Jurkat, Clone E6-1 (cell line): ENCODE measurements around the gene ADM.
A peak's percentile ranks its signal among the peaks of the same experiment; 100 is the strongest.

Experiments
- DNase-seq: peaks from one replicate; pipeline ENCODE4 v3.0.0-alpha.2; 2011; ENCODE audit warnings: low read depth, low spot score
- H3K4me3 ChIP-seq: 2 replicates; pipeline ENCODE4 v1.5.1; 2011; ENCODE audit warnings: mild to moderate bottlenecking, low read length, control low read depth, moderate library complexity

Gene ADM

DNA sequence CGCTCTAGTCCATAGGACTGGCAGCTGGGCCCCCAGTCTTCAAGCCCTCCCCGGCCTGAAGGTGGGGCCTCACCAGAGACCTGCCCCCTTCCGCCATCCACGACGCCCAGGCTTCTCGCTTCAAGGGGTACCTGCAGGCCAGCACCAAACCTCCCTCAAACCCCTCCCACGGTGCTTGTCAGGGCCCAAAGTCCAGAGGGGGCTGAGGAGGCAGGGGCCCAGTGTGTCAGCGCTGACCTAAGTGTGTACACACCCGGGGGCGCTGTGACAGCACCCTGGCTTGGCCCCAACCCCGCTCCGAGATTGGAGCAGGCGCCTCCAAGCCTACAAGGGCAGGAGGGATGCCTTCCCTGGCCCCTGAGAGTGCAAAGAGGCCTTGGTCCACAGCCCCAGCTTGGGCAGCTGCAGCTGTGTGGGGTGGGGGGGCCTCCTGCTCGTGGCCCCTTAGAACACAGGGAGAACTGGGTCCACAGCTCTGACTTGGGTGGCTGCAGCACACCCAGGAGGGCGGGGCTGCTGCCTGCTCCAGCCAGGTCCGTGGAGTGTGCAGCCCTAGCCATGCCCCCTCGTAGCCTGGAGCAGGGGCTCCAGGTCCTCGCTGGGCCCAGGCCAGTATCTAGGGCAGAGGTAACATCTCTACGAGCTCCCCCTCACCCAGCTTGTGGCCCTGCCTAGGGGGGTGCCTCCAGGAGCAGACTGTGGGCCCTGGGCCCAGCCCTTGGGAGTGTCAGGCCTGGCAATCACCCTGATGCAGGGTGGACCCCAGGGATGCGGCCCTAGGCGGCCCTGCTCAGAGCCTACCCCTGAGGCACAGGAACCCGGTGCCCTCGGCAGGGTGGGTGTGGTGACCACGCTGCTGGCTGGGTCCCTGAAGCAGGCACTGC is 15.8 kb upstream of the ADM start:
- H3K4me3 ChIP-seq, result no peak overlapping the region
- DNase-seq, result no peak

DNA sequence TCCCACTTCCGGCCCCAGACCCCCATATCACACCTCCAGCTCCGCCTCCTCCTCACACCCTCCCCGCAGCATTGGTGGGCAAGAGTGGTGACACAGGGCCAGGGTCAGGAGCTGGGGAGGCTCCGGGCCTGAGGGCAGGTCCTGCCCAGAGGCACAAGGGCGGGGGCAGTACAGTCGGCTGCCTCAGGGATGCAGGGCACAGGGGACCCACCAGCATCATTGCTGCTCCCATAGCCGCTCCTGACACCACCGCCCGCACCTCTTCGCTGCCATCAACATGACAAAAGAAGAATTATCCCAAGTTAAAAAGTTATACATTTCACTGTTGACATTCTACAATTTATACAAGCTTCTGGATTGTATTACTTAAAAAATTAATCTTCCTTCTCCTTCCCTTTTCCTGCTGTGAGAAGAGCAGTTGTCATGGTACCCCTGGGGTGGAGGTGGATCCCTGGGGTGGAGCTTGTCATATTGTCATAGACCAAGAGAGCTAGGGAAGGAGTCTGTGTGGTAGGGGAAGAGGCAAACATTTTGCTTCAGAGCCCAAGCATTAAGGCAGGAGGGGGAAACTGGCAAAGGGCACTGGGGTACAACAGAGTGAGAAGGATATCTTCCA is 15.0 kb upstream of the ADM start:
- H3K4me3 ChIP-seq, result no peak overlapping the region
- DNase-seq, result no peak

DNA sequence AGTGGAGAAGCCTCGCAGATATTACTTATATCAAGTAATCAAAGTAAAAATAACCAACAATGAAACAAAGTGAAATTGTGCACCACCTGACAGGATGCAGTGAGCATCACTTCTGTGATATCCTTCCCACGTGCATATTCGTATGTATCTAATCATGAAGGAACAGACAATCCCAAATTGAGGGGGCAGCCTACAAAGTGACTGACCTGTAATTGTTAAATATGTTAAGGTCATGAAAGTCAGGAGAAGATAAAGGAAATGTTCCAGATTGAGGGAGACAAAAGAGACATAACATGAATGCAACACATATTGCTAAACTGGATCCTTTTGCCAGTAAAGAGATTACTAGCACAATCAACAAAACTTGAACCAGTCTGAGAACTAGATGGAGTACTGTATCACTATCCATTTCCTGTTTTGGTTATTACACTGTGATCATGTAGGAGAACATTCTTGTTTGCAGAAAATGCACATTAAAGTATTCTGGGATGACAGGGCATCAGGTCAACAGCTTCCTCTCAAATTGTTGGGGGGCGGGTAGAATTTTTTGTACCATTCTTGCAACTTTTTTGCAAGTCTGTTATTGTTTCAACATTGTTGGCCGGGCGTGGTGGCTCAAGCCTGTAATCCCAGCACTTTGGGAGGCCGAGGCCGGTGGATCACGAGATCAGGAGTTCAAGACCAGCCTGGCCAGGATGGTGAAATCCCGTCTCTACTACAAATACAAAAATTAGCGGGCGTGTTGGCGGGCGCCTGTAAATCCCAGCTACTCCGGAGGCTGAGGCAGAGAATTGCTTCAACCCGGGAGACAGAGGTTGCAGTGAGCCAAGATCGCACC is 12.9 kb upstream of the ADM start:
- DNase-seq, result no peak
- no peak overlapping the region for H3K4me3 ChIP-seq

DNA sequence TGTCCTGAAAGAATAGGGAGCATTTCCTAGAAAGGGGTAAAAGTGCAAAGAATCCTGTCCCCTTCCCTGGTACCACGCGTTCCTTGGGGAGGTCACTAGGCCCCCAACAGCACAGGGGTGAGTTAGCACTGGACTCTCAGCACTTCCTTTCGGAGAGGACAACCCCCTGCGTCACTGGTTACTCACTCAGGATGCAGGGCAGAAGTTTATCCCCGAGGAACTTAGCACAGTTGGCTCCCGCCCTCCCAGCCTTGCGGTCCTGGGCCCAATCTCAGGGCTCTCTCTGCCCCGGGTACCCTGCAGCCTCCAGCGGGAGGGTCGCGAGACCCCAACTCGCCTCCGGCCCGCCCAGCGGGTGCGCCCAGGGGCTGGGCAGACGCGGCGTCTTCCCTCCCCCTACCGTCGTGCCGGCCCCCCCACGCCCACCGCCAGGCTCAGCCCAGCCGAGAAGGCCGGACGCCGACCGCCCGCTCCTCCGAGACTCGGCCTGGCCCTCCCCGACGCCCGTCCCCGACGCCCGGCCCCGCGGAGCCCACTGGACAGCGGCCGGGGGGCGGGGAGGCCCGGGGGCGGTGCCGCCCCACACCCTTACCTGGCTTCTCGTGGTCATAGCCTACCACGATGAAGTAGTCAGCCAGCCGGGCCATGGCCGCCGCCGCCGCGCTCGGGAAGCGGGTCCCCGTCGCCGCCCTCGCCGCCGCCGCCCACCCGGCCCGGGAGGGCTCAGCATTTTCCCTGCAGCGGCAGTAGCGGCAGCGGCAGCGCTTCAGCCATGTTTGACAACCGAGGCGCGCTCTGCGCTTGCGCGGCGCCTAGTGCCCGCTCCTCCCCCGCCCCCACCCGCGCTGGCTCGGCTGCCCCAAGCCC is 11.2 kb upstream of the ADM start, which contains the start of gene SBF2:
SBF2 (minus strand) TSS at position 797 of the 867 bp plus-strand sequence; CDS start at position 647, 150 bp downstream.
- DNase-seq, result no peak
- H3K4me3 ChIP-seq, result peak within 1 kb of the TSS; percentile 62

DNA sequence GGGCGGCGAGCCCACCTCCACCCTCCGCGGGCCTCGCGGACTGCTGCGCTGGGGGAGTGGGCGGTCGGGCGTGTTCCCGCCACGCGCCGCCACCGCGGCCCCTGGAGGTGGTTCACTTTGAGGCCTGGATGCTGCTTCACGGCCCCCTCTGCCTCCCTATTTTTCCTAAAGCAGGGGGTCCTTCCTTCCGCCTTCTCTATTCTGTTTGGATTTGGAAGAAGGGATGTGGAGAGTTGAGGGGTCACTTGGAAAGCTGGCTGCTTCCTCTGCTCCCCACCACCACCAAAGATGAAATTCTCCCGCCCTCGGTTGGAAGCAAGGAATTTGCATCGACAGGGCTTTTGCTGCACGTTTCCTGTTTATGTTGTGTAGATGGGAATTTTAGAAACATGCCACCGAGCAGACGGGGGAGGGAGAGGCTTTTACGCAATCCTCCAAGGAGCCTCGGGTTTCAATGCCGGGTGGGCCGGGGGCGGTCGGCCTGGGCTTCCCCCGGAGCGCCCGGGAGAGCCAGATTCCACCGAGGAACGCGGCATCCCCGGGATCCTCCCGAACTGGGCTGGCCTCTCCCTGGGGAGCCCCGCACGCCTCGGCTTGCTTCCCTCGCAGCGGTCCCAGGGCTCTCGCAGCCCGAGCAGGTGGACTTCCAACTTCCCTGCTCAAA is 10.5 kb upstream of the ADM start:
- peak overlapping the region; percentile 62 for H3K4me3 ChIP-seq
- DNase-seq, result no peak

DNA sequence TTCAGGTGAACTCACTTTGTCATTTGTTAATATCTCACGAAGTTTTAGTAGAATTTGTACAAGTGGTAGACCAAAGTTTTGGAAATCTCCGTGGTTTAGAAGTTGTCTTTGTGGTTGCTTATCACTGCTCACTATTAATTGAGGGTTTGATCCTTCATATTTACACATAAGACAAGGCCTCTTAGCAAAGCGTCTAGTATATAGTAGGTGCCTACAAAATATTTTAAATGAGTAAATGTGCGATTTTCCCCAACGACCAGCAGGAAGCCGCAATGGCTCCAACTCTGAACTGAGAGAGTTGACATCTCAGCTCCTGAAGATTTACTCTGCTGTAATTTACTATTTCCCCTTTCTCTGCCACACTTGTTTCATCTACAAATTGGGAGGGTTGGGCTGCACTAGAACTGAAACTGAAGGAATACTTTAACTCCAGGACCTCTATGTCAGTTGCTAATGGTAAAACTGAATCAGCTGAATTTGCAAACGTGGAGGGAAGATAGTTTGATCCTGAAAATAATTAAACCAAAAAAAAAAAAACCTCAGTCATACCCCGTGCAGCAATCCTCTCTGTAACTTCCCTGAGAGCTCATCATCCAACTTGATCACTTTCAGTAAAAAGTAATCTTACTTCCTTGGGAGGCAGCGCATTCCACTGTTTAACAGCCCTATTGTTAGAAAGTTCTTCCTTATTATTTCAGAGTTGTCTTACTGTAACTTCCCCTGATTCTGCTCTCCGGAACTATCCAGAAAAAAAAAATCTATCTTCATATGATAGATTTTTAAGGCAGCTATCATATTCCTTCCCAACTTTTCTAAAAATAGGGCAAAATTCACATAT is 9.6 kb upstream of the ADM start:
- DNase-seq, result no peak
- no peak overlapping the region for H3K4me3 ChIP-seq

DNA sequence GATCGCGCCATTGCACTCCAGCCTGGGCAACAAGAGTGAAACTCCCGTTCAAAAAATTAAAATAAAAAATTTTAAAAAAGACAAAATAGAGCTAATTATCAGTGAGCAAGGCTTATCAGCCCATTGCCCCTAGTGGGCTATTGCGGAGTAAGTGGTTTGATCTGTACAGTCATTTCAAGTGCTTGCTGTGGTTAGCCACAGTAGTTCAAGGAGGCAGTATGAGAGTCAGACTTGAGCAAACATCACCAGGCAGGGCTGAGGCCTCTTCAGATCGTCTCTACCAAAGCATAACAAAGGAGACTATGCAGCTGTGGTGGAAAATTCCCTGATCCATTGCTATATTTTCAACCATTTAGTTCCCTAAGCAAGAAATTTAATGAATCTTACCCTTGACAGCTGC is 6.5 kb upstream of the ADM start:
- H3K4me3 ChIP-seq, result no peak overlapping the region
- peak; percentile 88 for DNase-seq

DNA sequence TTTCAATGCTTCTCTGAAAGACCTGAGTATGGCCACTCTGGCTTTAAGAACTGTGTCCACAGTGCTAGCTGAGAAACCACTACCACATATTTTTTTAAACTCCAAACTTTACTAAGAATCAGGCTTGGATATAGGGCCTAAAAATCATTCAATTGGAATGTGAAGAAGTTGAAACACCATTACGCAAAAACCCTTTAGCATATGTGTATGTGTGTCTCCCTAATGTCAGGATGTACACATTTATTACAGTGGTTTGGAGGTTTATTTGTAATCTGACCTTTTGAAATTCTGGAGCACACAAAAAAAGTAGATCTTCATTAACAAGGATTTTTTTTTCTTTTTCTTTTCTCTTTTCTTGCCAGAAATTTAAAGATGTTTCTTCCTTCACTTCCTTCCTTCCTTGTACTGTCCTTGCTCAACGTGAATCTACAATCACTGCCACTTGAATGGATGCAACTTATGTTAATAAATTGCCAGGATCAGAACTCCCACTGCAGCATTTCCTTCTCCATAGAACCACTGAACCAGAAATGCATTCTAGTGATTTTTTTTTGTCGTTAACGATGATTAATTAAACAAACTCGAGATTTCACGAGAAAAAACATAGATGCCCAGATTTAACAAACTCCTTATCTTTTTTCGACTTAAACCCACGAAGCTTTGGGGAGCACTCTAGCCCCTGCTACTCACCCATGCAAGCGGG is 3.1 kb upstream of the ADM start:
- no peak for DNase-seq
- H3K4me3 ChIP-seq, result no peak overlapping the region

DNA sequence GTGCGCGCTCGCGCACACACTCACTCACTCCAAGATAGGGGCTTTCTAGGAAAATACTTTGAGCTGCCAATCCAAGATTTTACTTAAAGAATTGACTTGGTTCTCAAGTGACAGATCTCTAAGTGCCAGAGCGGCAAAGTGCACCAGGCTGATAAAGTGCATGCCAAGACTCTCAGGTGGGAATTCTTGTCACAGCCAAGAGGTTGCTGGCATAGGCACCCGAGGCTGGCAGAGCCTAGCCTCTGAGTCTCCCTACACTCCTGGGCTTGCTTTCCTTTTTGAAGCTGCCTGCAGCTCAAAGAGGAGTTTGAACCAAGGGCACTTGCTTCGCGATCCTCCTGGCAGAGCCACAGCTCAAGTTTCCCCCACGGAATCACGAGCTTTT is 2.5 kb upstream of the ADM start:
- H3K4me3 ChIP-seq, result peak overlapping the region; percentile 68
- DNase-seq, result no peak

DNA sequence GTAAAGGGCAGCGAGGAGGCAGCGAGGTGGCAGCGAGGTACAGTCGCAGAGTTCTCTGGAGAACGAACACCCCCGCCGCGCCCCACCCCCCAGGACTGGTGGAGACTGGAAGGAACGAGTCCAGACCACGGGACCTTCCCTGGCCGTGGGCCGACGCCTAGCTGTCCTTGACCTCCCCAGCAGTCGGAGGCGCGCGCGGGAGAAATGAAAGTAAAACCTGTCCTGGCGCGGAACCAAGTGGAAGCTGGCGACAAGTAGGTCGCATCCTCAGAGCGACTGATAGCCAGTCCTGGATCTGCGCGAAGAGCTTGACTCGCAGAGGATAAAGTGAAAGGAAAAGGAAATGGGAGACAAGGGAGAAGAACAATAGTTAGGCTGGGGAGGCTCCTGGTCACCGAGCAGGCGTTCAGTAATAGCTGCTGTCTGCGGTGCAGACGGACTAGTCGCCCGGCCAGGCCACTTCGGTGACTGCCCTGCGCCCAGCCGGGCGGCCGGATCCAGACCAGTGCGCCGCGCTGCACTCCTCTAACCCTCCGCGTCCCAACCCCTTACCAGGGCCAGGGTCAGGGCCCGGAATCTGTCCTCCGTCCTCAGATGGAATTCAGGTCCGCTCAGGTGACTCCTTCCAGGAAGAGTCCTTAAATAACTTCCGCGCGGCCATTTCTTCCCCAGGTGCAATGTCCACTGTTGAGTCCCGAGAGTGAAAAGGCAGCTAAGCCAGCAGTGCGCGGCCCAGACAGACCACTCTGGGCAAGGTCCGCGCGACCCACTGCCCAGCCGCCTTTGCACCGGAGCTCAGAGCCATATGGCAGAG is 1.9 kb upstream of the ADM start:
- DNase-seq, result no peak
- peak overlapping the region; percentile 68 for H3K4me3 ChIP-seq

DNA sequence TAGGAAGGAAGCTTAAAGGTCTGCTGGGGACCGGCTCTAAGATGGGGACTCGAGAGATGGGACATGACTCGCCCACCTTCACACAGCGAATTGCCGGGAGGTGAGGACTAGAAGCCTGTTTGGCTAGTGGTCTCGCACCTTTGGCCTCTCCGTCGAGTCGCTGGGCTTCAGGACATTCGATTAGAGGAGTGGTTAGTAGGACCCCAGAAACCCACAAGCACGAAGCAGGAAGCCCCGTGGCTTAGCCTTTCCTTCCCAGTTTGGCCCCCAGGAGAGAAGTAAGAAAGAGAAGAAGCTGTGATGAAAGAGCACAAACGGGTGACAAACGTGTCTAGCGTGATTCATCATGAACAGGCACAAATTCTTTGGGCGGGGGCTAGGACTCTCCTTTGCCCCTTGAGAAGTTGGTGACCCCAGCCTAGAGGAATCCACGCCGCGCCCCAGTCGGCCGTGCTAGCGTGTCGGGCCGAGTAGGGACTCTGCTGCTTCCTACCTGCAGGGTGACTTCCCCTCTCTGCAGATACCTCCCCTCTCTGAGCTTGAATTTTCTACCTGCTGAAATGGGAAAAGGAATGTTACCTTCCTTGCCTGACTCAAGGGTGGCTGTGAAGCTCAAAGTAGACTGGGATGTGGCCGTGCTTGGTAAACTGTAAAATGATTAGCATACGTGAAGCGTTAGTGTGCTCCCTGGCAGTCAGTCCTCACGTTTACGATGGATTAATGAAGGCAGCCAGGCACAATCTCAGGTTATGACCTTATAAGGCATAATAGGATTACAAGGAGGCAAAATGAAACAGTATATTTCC is 1.1 kb upstream of the ADM start:
- H3K4me3 ChIP-seq, result peak overlapping the region; percentile 68
- DNase-seq, result no peak

DNA sequence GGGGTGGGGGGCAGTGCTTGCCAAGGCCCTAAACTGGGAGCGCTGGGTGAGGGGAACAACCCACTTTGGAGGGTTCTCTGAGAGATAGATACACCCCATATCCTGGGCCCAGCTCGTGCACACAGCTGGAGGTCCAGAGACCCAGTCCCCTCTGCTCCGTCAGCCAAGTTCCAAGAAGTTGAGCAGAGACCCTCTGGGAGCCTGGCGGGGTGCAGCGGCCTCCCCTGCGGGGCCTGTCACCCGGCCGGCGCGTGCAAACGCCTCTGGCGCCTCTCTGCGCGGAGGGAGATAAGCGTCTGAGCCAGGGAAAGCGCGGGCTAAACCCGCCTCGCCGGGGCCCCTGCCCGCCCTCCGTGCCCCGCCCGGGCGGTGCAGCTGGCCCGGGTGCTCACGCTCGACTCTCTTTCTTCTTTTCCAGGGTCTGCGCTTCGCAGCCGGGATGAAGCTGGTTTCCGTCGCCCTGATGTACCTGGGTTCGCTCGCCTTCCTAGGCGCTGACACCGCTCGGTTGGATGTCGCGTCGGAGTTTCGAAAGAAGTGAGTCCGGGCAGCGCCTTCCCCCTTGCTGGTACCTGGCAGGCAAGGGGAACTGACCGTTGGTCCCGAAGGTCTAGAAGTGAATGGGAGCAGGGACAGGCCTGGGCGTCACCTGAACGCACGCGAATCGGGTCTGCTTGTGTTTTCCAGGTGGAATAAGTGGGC is 540 bp downstream of the ADM start:
- DNase-seq, result no peak
- peak overlapping the region; percentile 68 for H3K4me3 ChIP-seq

DNA sequence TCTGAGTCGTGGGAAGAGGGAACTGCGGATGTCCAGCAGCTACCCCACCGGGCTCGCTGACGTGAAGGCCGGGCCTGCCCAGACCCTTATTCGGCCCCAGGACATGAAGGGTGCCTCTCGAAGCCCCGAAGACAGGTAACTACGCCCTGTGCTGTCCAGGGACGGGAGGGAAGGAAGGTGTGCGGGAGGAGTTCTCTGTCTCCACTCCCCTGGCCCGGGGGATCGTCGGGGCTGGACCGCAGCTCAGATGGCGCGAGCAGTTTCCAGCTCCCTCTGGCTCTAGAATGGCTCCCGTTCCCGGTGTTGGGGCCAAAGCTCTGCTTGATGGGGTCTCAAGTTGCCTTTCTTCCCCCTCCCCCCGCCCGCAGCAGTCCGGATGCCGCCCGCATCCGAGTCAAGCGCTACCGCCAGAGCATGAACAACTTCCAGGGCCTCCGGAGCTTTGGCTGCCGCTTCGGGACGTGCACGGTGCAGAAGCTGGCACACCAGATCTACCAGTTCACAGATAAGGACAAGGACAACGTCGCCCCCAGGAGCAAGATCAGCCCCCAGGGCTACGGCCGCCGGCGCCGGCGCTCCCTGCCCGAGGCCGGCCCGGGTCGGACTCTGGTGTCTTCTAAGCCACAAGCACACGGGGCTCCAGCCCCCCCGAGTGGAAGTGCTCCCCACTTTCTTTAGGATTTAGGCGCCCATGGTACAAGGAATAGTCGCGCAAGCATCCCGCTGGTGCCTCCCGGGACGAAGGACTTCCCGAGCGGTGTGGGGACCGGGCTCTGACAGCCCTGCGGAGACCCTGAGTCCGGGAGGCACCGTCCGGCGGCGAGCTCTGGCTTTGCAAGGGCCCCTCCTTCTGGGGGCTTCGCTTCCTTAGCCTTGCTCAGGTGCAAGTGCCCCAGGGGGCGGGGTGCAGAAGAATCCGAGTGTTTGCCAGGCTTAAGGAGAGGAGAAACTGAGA is 1.4 kb downstream of the ADM start:
- H3K4me3 ChIP-seq, result peak overlapping the region; percentile 68
- no peak for DNase-seq

DNA sequence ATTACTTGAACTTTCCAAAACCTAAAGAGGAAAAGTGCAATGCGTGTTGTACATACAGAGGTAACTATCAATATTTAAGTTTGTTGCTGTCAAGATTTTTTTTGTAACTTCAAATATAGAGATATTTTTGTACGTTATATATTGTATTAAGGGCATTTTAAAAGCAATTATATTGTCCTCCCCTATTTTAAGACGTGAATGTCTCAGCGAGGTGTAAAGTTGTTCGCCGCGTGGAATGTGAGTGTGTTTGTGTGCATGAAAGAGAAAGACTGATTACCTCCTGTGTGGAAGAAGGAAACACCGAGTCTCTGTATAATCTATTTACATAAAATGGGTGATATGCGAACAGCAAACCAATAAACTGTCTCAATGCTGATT is 2.1 kb downstream of the ADM start:
- peak overlapping the region; percentile 56 for H3K4me3 ChIP-seq
- no peak for DNase-seq
